ENCODE results near the gene ICOS.
"Not testable (repeated sequence)": the region's sequence is repeated elsewhere in the genome, so short reads cannot be mapped to it uniquely, and the experiment has no call there.

ICOS gene

GRCh38 chr2:203928849-203929248 lies 7.7 kb upstream of the ICOS start:
- no peak overlapping the region for H3K4me3 ChIP-seq (ENCODE audit: control insufficient read depth, low read depth, low read length)
- DNase-seq (ENCODE audit: low read depth): peak; percentile 20
- TF ChIP-seq CTCF (conservative IDR thresholded peaks at IDR 0.05; ENCODE audit: control insufficient read depth, insufficient read depth, low read depth, low read length): peak; percentile 51

GRCh38 chr2:203931262-203931661 lies 5.3 kb upstream of the ICOS start:
- H3K4me3 ChIP-seq (ENCODE audit: control insufficient read depth, low read depth, low read length); DNase-seq (ENCODE audit: low read depth): not testable (repeated sequence)

GRCh38 chr2:203934041-203934492 lies 2.5 kb upstream of the ICOS start:
- no peak overlapping the region for H3K4me3 ChIP-seq (ENCODE audit: control insufficient read depth, low read depth, low read length)
- no peak for TF ChIP-seq CTCF (conservative IDR thresholded peaks at IDR 0.05; ENCODE audit: control insufficient read depth, insufficient read depth, low read depth, low read length)
- no peak for DNase-seq (ENCODE audit: low read depth)

DNA sequence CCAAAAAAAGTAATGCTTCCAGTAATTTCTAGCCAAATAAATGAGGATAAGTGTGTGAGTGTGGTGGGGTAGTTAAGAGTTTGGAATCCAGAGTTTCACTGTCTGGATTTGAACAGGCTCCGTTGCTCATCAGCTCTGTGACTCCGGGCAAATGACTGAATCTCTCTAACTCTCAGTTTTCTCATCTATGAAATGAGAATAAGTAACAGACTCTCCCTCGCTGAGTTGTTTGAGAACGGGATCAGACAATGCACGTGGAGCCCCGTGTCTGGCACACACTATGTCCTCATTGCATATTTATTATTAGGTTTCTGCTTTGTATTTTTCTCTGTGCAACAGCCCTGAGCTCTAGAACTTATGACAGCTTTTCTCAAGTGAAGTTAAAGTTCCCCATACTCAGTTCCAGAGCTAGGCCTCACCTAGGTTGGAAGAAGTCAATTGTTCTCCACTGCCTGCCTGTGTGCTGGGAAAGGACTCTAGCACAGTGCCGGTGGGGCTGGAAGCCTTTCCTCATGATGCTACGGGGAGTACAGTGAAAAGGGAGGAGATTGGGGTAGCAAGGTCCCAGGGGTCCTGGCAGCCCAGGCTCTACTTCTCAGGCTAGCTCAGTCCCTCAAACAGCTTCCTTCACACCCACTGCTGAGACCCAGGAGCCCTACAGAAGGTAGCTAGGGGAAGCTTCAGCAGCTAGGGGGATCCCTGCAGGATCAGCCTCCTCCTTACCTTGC lies 1.7 kb upstream of the ICOS start:
- no peak for TF ChIP-seq CTCF (conservative IDR thresholded peaks at IDR 0.05; ENCODE audit: control insufficient read depth, insufficient read depth, low read depth, low read length)
- H3K4me3 ChIP-seq (ENCODE audit: control insufficient read depth, low read depth, low read length): no peak overlapping the region
- DNase-seq (ENCODE audit: low read depth): no peak

GRCh38 chr2:203935568-203935967 lies 995 bp upstream of the ICOS start:
- DNase-seq (ENCODE audit: low read depth): no peak
- no peak for TF ChIP-seq CTCF (conservative IDR thresholded peaks at IDR 0.05; ENCODE audit: control insufficient read depth, insufficient read depth, low read depth, low read length)
- H3K4me3 ChIP-seq (ENCODE audit: control insufficient read depth, low read depth, low read length): no peak overlapping the region

DNA sequence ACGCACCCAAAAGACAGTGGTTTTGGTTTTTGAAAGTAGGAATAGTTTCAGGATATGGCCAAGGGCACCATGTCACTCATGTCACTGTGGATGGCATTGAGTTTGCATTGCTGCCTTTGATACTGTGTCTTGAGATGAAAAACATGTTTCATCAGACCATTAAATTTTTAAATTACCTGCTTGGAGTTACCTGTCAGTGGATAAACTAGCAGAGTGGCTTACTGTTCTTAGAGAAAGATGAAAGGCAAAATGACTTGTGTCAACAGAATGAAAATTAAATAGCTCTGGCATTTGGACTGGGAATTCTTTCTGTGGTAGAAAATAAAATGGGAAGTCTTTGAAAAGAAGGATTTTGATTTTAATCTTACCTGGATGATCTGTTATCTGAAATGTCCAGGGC lies 386 bp downstream of the ICOS start:
- H3K4me3 ChIP-seq (ENCODE audit: control insufficient read depth, low read depth, low read length): no peak overlapping the region
- TF ChIP-seq CTCF (conservative IDR thresholded peaks at IDR 0.05; ENCODE audit: control insufficient read depth, insufficient read depth, low read depth, low read length): no peak

GRCh38 chr2:203937788-203938187 lies 1.2 kb downstream of the ICOS start:
- no peak overlapping the region for H3K4me3 ChIP-seq (ENCODE audit: control insufficient read depth, low read depth, low read length)
- no peak for TF ChIP-seq CTCF (conservative IDR thresholded peaks at IDR 0.05; ENCODE audit: control insufficient read depth, insufficient read depth, low read depth, low read length)
- DNase-seq (ENCODE audit: low read depth): no peak

More for the DNA sequence above, 386 bp downstream of the ICOS start:
- DNase-seq (ENCODE audit: low read depth): no peak
